Epithelial cell of proximal tubule (primary cell): ENCODE measurements around the gene FAM229A. TPM values are rescaled to one million over a fixed set of nuclear protein-coding genes. Genes with fewer than 3 reads are reported as not detected.
"Not testable (repeated sequence)": the region's sequence is repeated elsewhere in the genome, so short reads cannot be mapped to it uniquely, and the experiment has no call there.

Experiments
- DNase-seq: peaks from one replicate; pipeline ENCODE4 v3.0.0-alpha.2; 2011; ENCODE audit warnings: low read depth
- H3K4me3 ChIP-seq: 2 replicates; pipeline ENCODE4 v1.5.1; 2011; ENCODE audit warnings: low read depth, mild to moderate bottlenecking, low read length
- CTCF ChIP-seq: conservative IDR thresholded peaks from 2 replicates; pipeline ENCODE4 v1.5.1; 2012; ENCODE audit warnings: low read depth, mild to moderate bottlenecking, low read length
- total RNA-seq: library from RNA; depleted of rRNA; stranded (reverse); fragments of >200 nt; gene quantifications from 2 replicates; pipeline ENCODE4 v1.2.3, GENCODE V29; 2015

FAM229A gene
- total RNA-seq, 1 donor from 2014 or later, result 11.7 TPM

- H3K4me3 ChIP-seq, result no peak overlapping the region
- TF ChIP-seq CTCF, result no peak
- no peak for DNase-seq
These were observed 37.6 kb upstream of the FAM229A start for GRCh38 chr1:32399843-32400242.

GRCh38 chr1:32398401-32398800, 36.1 kb upstream of the FAM229A start:
- no peak overlapping the region for H3K4me3 ChIP-seq
- DNase-seq, result no peak
- TF ChIP-seq CTCF, result no peak

GRCh38 chr1:32396524-32396923, 34.2 kb upstream of the FAM229A start:
- DNase-seq, H3K4me3 ChIP-seq: not testable (repeated sequence)

- no peak for TF ChIP-seq CTCF
- peak overlapping the region; percentile 98 for H3K4me3 ChIP-seq
- DNase-seq, result no peak
These were observed 32.7 kb upstream of the FAM229A start for GRCh38 chr1:32394890-32395432.

- no peak for TF ChIP-seq CTCF
- H3K4me3 ChIP-seq, result peak within 1 kb of the TSS; percentile 98
- DNase-seq, result peak; percentile 94
These were observed 32.0 kb upstream of the FAM229A start, which contains the start of gene BSDC1 for GRCh38 chr1:32394141-32394889. BSDC1 (minus strand) TSS chr1:32394441; CDS start chr1:32394414, 27 bp downstream.

GRCh38 chr1:32393832-32394140, 31.5 kb upstream of the FAM229A start:
- DNase-seq, result no peak
- peak overlapping the region; percentile 98 for H3K4me3 ChIP-seq

GRCh38 chr1:32393136-32393535, 30.9 kb upstream of the FAM229A start:
- peak overlapping the region; percentile 98 for H3K4me3 ChIP-seq
- TF ChIP-seq CTCF, result no peak
- DNase-seq, result no peak

More at GRCh38 chr1:32393832-32394140, 31.5 kb upstream of the FAM229A start:
- TF ChIP-seq CTCF, result no peak
